Upper lobe of left lung (tissue), 4 donors: ENCODE data around the gene CEP128.

ENCODE experiments used
- POLR2A ChIP-seq, 4 donors: fragments of 450-650 bp; IDR thresholded peaks; one replicate each; pipeline ENCODE4 v1.5.1; 2016 to 2017; ENCODE audit warnings: antibody characterized with exemption in 4 of 4, mild to moderate bottlenecking in 2 of 4
- TF ChIP-seq, protein P1 (sequence below), 6 experiments: fragments of 450-650 bp in 4 of 6; fragments of 200-600 bp in 2 of 6; sonication (generic) in 2 of 6; IDR thresholded peaks; one replicate each; pipeline ENCODE4 v1.5.1; 2016 to 2019; ENCODE audit warnings: antibody characterized with exemption in 6 of 6

DNA sequence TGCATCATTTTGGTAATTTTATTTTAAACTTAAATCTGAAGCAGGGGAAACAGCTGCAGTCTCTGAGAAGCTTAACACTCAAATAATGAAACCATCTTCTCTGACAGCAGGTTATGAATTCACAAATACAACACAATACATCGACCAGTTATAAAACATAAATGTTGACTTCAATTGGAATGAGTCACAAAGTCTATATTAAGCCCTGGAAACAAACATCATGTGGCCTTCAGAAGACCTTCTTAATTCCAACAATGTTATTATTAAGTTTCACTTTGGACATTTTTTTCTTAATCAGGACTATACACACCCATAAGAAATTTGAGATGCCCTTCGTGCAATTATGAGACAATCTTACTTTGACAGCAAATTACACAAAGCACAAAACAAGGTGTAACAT is 68.9 kb downstream of the CEP128 start:
- TF ChIP-seq, protein P1, sequence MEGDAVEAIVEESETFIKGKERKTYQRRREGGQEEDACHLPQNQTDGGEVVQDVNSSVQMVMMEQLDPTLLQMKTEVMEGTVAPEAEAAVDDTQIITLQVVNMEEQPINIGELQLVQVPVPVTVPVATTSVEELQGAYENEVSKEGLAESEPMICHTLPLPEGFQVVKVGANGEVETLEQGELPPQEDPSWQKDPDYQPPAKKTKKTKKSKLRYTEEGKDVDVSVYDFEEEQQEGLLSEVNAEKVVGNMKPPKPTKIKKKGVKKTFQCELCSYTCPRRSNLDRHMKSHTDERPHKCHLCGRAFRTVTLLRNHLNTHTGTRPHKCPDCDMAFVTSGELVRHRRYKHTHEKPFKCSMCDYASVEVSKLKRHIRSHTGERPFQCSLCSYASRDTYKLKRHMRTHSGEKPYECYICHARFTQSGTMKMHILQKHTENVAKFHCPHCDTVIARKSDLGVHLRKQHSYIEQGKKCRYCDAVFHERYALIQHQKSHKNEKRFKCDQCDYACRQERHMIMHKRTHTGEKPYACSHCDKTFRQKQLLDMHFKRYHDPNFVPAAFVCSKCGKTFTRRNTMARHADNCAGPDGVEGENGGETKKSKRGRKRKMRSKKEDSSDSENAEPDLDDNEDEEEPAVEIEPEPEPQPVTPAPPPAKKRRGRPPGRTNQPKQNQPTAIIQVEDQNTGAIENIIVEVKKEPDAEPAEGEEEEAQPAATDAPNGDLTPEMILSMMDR (IDR thresholded peaks at IDR 0.05): no peak
- TF ChIP-seq POLR2A (IDR thresholded peaks at IDR 0.05): no peak
